ENCODE data around the gene ADAP1.

DNA sequence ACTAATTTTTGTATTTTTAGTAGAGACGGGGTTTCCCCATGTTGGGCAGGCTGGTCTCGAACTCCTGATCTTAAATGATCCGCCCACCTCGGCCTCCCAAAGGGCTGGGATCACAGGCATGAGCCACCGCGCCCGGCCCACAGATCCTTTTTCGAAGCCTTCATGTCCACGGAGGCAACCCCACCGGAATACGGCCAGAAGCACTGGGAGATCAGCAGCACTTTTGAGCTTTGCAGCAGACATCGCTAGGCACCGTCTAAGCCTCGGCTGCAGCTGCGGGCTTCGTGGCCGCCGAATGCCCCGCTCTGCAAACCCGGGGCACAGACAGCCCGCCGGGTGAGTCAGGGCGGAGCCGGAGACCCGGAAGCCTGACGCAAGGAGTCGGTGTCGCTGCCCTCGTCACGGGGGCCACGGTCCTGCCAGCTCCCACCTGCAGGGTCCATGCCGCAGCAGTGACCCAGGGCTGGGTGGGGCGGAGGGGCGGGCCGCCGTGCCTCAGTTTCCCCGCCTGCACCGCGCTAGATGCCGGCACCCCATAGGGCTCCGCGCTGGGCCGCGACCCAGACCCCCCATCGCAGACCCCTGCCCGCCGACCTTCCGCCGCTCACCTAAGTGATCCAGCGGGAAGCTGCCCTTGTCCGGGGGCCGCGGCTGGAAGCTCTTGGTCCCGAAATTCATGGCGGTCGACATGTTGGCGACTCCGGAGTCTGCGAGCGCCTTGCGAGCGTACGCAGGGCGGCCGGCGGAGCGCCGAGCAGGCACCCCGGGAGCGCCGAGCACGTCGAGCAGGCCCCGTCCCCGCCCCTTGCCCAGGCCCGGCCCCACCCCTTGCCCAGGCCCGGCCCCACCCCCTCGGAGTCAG lies 20.6 kb upstream of the ADAP1 start, which contains the start of gene COX19:
- TF ChIP-seq YY1 (IDR thresholded peaks at IDR 0.05; ENCODE audit: insufficient read depth, insufficient read length): peak; percentile 55
- TF ChIP-seq ZNF274 (IDR thresholded peaks at IDR 0.05; ENCODE audit: low read depth, low read length): no peak
- no peak for TF ChIP-seq SUZ12 (IDR thresholded peaks at IDR 0.05; ENCODE audit: extremely low read depth, insufficient read depth, insufficient read length)

Data from NT2/D1 (cell line).